ENCODE results near the gene APOBR.

GRCh38 chr16:28502290-28502689 lies 7.8 kb downstream of the APOBR start:
- TF ChIP-seq ISL1 (CRISPR knock-in tag; IDR thresholded peaks at IDR 0.05) (no peak), BACH2 (CRISPR knock-in tag; IDR thresholded peaks at IDR 0.05; ENCODE audit: borderline replicate concordance) (no peak), PATZ1 (CRISPR knock-in tag; IDR thresholded peaks at IDR 0.05; ENCODE audit: borderline replicate concordance) (no peak), ZFP30 (CRISPR knock-in tag; IDR thresholded peaks at IDR 0.05) (no peak), ARNTL (CRISPR knock-in tag; IDR thresholded peaks at IDR 0.05; ENCODE audit: borderline replicate concordance, low read depth) (no peak)

Data from SK-N-SH treated with all-trans-retinoic acid at 6 μM for 48 hours (cell line).